PC-9 (cell line): ENCODE measurements around the gene GOLGA6D. TPM values are rescaled to one million over a fixed set of nuclear protein-coding genes. Genes with fewer than 3 reads are reported as not detected.
"Not testable (repeated sequence)": the region's sequence is repeated elsewhere in the genome, so short reads cannot be mapped to it uniquely, and the experiment has no call there.

Source experiments
- BruUV-seq: library from RNA; stranded (reverse); fragments of 400-500 nt; replicated peaks from 2 replicates; lab custom pipeline; 2021; lab: Mats Ljungman, UMichigan
- CTCF ChIA-PET: fragments of 300-600 bp; sonication (Branson Sonifier 250); formaldehyde crosslinking; loops from one replicate; lab custom pipeline; 2022; ENCODE audit warnings: antibody characterized with exemption; lab: Charles Lee
- POLR2A ChIA-PET: fragments of 300-600 bp; sonication (Branson Sonifier 250); formaldehyde crosslinking; loops from one replicate; lab custom pipeline; 2022; ENCODE audit warnings: antibody characterized with exemption; ENCODE audit not compliant: unreplicated experiment; lab: Charles Lee
- DNase-seq, 2 experiments: peaks; one replicate each; pipeline versions ENCODE4 v3.0.0 to v3.0.0-alpha.2; 2015 to 2022; ENCODE audit warnings: mixed read lengths in 1 of 2
- H2AFZ ChIP-seq: fragments of 200-600 bp; sonication (generic); 2 replicates; pipeline ENCODE4 v1.8.1; 2017; ENCODE audit warnings: antibody characterized with exemption
- H3F3A ChIP-seq: fragments of 200-600 bp; sonication (generic); 2 replicates; pipeline ENCODE4 v1.8.1; 2017; ENCODE audit warnings: antibody characterized with exemption, mild to moderate bottlenecking, low read depth; ENCODE audit not compliant: insufficient read depth
- H3K27ac ChIP-seq: fragments of 200-600 bp; sonication (generic); 2 replicates; pipeline ENCODE4 v1.6.1; 2016; ENCODE audit warnings: mixed run types
- H3K27me3 ChIP-seq: fragments of 200-600 bp; sonication (generic); 2 replicates; pipeline ENCODE4 v1.6.1; 2016; ENCODE audit warnings: low read depth, mixed run types; ENCODE audit not compliant: insufficient read depth
- H3K36me3 ChIP-seq: fragments of 200-600 bp; sonication (generic); 2 replicates; pipeline ENCODE4 v1.6.1; 2016; ENCODE audit warnings: low read depth, mixed run types
- H3K4me1 ChIP-seq: fragments of 200-600 bp; sonication (generic); replicated peaks from 2 replicates; pipeline ENCODE4 v1.6.1; 2016; ENCODE audit warnings: mixed run types; ENCODE audit not compliant: insufficient read depth
- H3K4me2 ChIP-seq: fragments of 200-600 bp; sonication (generic); 2 replicates; pipeline ENCODE4 v1.6.1; 2017; ENCODE audit warnings: mixed run types
- H3K4me3 ChIP-seq: fragments of 200-600 bp; sonication (generic); 2 replicates; pipeline ENCODE4 v1.6.1; 2016; ENCODE audit warnings: mixed run types
- H3K79me2 ChIP-seq: fragments of 200-600 bp; sonication (generic); 2 replicates; pipeline ENCODE4 v1.6.1; 2017; ENCODE audit warnings: low read depth, mixed run types
- H3K9me2 ChIP-seq: fragments of 200-600 bp; sonication (generic); 2 replicates; pipeline ENCODE4 v1.8.1; 2017; ENCODE audit warnings: mild to moderate bottlenecking; ENCODE audit not compliant: insufficient read depth
- H3K9me3 ChIP-seq: fragments of 200-600 bp; sonication (generic); 2 replicates; pipeline ENCODE4 v1.8.1; 2016; ENCODE audit warnings: low read depth; ENCODE audit not compliant: insufficient read depth
- H4K20me1 ChIP-seq: fragments of 200-600 bp; sonication (generic); 2 replicates; pipeline ENCODE4 v1.8.1; 2017; ENCODE audit not compliant: insufficient read depth
- EZH2 ChIP-seq: fragments of 200-600 bp; sonication (generic); IDR thresholded peaks from 2 replicates; pipeline ENCODE4 v1.8.0; 2017; ENCODE audit warnings: antibody characterized with exemption, low read depth
- intact Hi-C: fragments of 100-400 bp; cut with micrococcal nuclease; formaldehyde crosslinking; loops from one replicate; pipeline ENCODE4 v1.10.0; 2022; ENCODE audit not compliant: unreplicated experiment
- total RNA-seq: library from RNA; stranded (reverse); gene quantifications from 2 replicates; pipeline ENCODE4 v1.2.3, GENCODE V29; 2021
- TF ChIP-seq, protein P1 (sequence below): fragments of 200-600 bp; sonication (generic); conservative IDR thresholded peaks from 2 replicates; pipeline ENCODE4 v1.6.1; 2017; ENCODE audit warnings: mixed run types, antibody characterized with exemption, mild to moderate bottlenecking, moderate library complexity

GOLGA6D gene
- total RNA-seq, 1 experiment from 2014 or later, result not detected

DNA sequence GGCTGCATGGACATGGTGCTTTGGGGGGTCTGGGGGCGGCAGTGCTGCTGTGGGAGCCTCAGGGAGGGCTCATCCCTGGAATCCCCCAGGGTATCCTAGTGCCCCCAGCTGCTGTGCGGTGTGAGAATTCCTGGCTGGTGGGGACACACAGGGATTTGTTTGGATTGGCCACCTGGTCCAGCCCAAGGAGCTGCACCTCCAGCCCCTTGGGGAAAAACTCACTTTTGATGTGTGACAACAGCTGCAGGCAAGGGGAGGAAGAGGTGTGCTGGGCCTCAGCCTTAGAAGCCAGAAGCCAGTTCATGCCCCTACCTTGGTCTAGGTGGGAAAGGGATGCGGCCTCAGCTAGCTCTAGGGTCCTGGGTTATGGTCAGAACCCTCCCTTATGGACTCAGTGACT lies 44.9 kb downstream of the GOLGA6D start:
- no peaks in the 10 kb centered on the region for H3K9me3 ChIP-seq
- H3K4me3 ChIP-seq, result no peak overlapping the region
- H4K20me1 ChIP-seq, result no peaks in the 10 kb centered on the region
- no peak overlapping the region for H3K4me2 ChIP-seq
- POLR2A ChIA-PET, result no interaction called here
- intact Hi-C loops, result no loop called here
- H3K36me3 ChIP-seq, result no peaks in the 10 kb centered on the region
- no peaks in the 10 kb centered on the region for H3F3A ChIP-seq
- TF ChIP-seq, protein P1, sequence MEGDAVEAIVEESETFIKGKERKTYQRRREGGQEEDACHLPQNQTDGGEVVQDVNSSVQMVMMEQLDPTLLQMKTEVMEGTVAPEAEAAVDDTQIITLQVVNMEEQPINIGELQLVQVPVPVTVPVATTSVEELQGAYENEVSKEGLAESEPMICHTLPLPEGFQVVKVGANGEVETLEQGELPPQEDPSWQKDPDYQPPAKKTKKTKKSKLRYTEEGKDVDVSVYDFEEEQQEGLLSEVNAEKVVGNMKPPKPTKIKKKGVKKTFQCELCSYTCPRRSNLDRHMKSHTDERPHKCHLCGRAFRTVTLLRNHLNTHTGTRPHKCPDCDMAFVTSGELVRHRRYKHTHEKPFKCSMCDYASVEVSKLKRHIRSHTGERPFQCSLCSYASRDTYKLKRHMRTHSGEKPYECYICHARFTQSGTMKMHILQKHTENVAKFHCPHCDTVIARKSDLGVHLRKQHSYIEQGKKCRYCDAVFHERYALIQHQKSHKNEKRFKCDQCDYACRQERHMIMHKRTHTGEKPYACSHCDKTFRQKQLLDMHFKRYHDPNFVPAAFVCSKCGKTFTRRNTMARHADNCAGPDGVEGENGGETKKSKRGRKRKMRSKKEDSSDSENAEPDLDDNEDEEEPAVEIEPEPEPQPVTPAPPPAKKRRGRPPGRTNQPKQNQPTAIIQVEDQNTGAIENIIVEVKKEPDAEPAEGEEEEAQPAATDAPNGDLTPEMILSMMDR, result no peak
- TF ChIP-seq EZH2, result no peak
- H3K9me2 ChIP-seq, result no peaks in the 10 kb centered on the region
- H2AFZ ChIP-seq, result no peak overlapping the region
- no TSS peak for BruUV-seq
- DNase-seq, result no peak
- no peak overlapping the region for H3K27ac ChIP-seq
- H3K27me3 ChIP-seq, result no peaks in the 10 kb centered on the region
- H3K79me2 ChIP-seq, result no peaks in the 10 kb centered on the region
- CTCF ChIA-PET, result no interaction called here
- no peaks in the 10 kb centered on the region for H3K4me1 ChIP-seq

DNA sequence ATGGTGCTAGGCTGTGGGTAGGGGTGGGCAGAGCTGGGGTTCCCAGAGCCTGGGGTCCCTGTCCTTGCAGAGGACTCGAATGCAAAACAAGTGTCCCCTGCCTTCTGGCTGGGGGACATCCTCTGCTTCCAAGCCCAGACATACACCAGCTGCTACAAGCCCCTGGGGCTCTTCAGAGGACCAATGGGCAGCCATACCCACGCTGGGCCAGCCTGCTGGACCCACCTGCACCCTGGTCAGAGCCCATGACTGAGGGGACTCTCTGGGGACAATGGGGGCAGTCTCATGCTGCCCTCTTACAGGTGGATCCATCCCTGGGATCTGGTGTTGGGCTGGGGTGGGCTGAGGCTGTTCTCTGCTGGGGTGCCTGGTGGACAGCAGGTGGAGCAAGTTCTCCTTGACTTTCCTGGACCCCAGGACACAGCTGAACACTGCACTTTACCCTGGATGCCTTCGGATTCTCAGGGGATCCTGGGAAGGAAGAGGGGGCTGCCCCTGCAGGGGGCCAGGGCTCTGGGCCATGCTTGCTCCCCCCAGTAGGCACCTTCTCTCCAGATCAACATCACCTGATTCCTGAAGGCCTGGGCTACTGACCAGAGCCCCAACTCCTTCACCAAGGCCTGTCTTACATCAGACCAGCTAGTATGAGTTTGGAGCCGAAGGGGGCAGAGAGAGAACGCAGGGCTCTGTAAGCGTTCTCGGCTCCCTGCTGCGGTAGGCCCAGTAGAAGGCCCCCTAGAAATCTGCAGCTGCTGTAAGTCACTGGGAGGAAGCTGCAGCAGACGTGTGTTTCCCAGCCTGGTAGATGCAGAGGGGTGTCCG lies 46.1 kb downstream of the GOLGA6D start:
- Histone ChIP-seq H3K9me3 (no peaks in the 10 kb centered on the region), H3K4me2 (no peak overlapping the region), H3K27ac (no peak overlapping the region), H4K20me1 (no peaks in the 10 kb centered on the region), H3K4me1 (no peaks in the 10 kb centered on the region), H2AFZ (no peak overlapping the region), H3K4me3 (no peak overlapping the region), H3K79me2 (no peaks in the 10 kb centered on the region), H3K27me3 (no peaks in the 10 kb centered on the region), H3F3A (no peaks in the 10 kb centered on the region), H3K36me3 (no peaks in the 10 kb centered on the region), H3K9me2 (no peaks in the 10 kb centered on the region)
- no peak for TF ChIP-seq EZH2
- TF ChIP-seq, protein P1, result no peak
- ChIA-PET POLR2A (no interaction called here), CTCF (no interaction called here)
- no TSS peak for BruUV-seq
- DNase-seq, result no peak
- intact Hi-C loops, result no loop called here

DNA sequence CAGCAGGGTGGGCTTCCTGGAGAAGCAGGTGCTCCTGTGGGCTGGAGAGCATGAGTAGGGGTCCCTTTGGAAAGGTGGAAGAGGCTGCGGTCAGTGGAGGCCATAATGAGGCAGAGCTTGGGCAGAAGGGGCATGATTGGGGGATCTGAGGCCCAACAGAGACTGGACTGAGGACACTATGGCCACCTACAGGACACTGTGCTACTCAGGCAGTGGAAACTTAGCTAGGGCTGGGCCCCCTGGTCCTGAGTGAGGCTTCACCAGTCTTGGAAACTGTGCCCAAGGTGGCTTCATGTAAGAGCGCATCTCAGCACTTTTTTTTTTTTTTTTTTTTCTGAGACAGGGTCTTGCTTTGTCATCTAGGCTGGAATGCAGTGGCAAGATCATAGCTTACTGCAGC lies 46.9 kb downstream of the GOLGA6D start:
- no peaks in the 10 kb centered on the region for H3K27me3 ChIP-seq
- H3K79me2 ChIP-seq, result no peaks in the 10 kb centered on the region
- no peak overlapping the region for H2AFZ ChIP-seq
- no peak overlapping the region for H3K4me3 ChIP-seq
- no peaks in the 10 kb centered on the region for H3K9me2 ChIP-seq
- intact Hi-C loops, result no loop called here
- TF ChIP-seq, protein P1, result no peak
- TF ChIP-seq EZH2, result no peak
- no peaks in the 10 kb centered on the region for H3K36me3 ChIP-seq
- no peak overlapping the region for H3K4me2 ChIP-seq
- H4K20me1 ChIP-seq, result no peaks in the 10 kb centered on the region
- no peak overlapping the region for H3K27ac ChIP-seq
- DNase-seq, result no peak
- no peaks in the 10 kb centered on the region for H3K9me3 ChIP-seq
- CTCF ChIA-PET, result no interaction called here
- no peaks in the 10 kb centered on the region for H3F3A ChIP-seq
- POLR2A ChIA-PET, result interaction anchor here (0.6 kb wide), 1 partner anchor 10 kb away, joined by 19 read pairs; no protein-coding TSS in a partner anchor
- 0 out of 2 replicates have a peak, but pooled peaks cover under 1% of the 10 kb centered on the region for H3K4me1 ChIP-seq
- BruUV-seq, result no TSS peak

DNA sequence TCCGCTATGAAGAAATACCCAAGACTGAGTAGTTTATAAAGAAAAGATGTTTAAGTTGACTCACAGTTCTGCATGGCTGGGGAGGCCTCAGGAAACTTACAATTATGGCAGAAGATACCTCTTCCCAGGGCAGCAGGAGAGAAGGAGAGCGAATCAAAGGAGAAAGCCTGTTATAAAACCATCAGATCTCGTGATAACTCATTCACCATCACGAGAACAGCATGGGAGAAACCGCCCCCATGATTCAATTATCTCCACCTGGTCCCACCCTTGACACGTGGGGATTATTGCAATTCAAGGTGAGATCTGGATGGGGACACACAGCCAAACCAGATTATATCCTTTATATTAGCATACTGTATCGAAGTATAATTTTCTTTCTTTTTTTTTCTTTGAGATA lies 49.5 kb downstream of the GOLGA6D start:
- H3K36me3 ChIP-seq, DNase-seq, H2AFZ ChIP-seq, H3K4me2 ChIP-seq, CTCF ChIA-PET, BruUV-seq, H3K4me3 ChIP-seq, H3K27me3 ChIP-seq, H3K79me2 ChIP-seq, intact Hi-C loops, H3K9me3 ChIP-seq, H3F3A ChIP-seq, H4K20me1 ChIP-seq, POLR2A ChIA-PET, H3K27ac ChIP-seq, H3K9me2 ChIP-seq: not testable (repeated sequence)
- H3K4me1 ChIP-seq, result peaks cover 14% of the 10 kb centered on the region; the same call in 1 of the 2 replicates

DNA sequence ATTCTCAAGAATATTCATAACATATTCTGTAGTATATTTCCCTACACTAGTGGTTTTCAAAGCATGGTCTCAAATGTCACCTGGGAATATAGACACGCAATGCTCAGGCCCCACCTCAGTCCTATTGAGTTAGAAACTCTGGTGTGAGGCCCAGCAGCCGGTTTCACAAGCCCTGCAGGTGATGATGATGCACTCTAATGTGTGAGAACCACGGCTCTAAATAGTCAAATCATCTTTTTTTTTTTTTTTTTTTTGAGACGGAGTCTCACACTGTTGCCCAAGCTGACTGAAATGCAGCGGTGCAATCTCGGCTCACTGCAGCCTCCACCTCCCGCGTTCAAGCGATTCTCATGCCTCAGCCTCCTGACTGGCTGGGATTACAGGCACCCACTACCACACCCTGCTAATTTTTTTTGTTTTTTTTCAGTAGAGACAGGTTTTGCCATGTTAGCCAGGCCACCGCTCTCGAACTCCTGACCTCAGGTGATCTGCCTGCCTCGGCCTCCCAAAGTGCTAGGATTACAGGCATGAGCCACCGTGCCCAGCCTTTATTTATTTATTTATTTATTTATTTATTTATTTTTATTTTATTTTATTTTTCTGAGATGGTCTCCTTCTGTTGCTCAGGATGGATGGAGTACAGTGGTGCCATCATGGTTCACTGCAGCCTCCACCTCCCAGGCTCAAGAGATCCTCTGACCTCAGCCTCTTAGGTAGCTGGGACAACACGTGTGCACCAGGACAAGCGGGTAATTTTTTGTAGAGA lies 51.2 kb downstream of the GOLGA6D start:
- H2AFZ ChIP-seq, H3K79me2 ChIP-seq, H3K27me3 ChIP-seq, H4K20me1 ChIP-seq, H3K9me3 ChIP-seq, DNase-seq, H3K36me3 ChIP-seq, intact Hi-C loops, H3F3A ChIP-seq, H3K4me2 ChIP-seq, H3K9me2 ChIP-seq, BruUV-seq, H3K27ac ChIP-seq, POLR2A ChIA-PET, H3K4me3 ChIP-seq, CTCF ChIA-PET: not testable (repeated sequence)
- H3K4me1 ChIP-seq, result peaks cover 15% of the 10 kb centered on the region; the same call in 1 of the 2 replicates
